Glutamatergic neuron (in vitro differentiated cells): ENCODE measurements around the gene ACSM3. TPM values are rescaled to one million over a fixed set of nuclear protein-coding genes. Genes with fewer than 3 reads are reported as not detected.

Experiments used
- DNase-seq: peaks from one replicate; pipeline ENCODE4 v3.0.0; 2022
- H3K27ac Mint-ChIP-seq: one replicate; pipeline ENCODE4 v1.8.0; 2020; ENCODE audit warnings: mild to moderate bottlenecking, mixed read lengths, inconsistent platforms; ENCODE audit not compliant: unreplicated experiment
- H3K27me3 Mint-ChIP-seq: one replicate; pipeline ENCODE4 v1.8.0; 2020; ENCODE audit warnings: mild to moderate bottlenecking, moderate library complexity, mixed read lengths, inconsistent platforms; ENCODE audit not compliant: unreplicated experiment
- H3K36me3 Mint-ChIP-seq: one replicate; pipeline ENCODE4 v1.8.0; 2020; ENCODE audit warnings: mild to moderate bottlenecking, mixed read lengths, inconsistent platforms; ENCODE audit not compliant: unreplicated experiment
- H3K4me1 Mint-ChIP-seq: one replicate; pipeline ENCODE4 v1.8.0; 2020; ENCODE audit warnings: mild to moderate bottlenecking, low read depth, mixed read lengths, inconsistent platforms; ENCODE audit not compliant: unreplicated experiment
- H3K4me3 Mint-ChIP-seq: one replicate; pipeline ENCODE4 v1.8.0; 2020; ENCODE audit warnings: mild to moderate bottlenecking, mixed read lengths, inconsistent platforms; ENCODE audit not compliant: unreplicated experiment
- H3K9me3 Mint-ChIP-seq: one replicate; pipeline ENCODE4 v1.8.0; 2020; ENCODE audit warnings: mild to moderate bottlenecking, moderate library complexity, mixed read lengths, inconsistent platforms; ENCODE audit not compliant: unreplicated experiment
- total RNA-seq: library from RNA; stranded (reverse); fragmentation: NEBNext Ultra II Directional; extraction: Animal tissue kit (Norgen Biotek cat#: 25700); gene quantifications from one replicate; pipeline ENCODE4 v1.2.1, GENCODE V29; 2021; ENCODE audit not compliant: unreplicated experiment
- TF ChIP-seq, protein P1 (sequence below): fragments of 200-600 bp; sonication (generic); IDR thresholded peaks from one replicate; pipeline ENCODE4 v1.5.0; 2021; ENCODE audit not compliant: partially characterized antibody, unreplicated experiment

ACSM3 gene
- total RNA-seq, 1 donor from 2014 or later: 0.91 TPM

DNA sequence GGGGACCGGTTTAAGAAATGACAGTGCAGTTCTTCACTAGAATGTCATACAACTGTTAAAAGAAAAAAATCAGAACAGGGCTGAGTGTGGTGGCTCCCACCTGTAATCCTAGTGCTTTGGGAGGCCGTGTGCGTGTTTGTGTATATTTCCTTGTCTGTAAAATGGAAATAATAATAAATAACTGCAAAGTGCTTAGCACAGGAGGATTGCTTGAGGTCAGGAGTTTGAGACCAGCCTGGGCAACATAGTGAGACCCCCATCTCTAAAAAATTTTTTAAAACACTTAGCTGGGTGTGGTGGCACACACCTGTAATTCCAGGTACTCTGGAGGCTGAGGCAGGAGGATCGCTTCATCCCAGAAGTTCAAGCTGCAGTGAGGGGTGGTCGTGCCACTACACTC, 2.5 kb downstream of the ACSM3 start:
- DNase-seq: no peak
- Mint-ChIP-seq H3K4me3 (no peak overlapping the region), H3K27me3 (no peaks in the 10 kb centered on the region), H3K27ac (no peak overlapping the region), H3K36me3 (no peaks in the 10 kb centered on the region), H3K4me1 (no peaks in the 10 kb centered on the region), H3K9me3 (peaks cover 2% of the 10 kb centered on the region)
- TF ChIP-seq, protein P1, sequence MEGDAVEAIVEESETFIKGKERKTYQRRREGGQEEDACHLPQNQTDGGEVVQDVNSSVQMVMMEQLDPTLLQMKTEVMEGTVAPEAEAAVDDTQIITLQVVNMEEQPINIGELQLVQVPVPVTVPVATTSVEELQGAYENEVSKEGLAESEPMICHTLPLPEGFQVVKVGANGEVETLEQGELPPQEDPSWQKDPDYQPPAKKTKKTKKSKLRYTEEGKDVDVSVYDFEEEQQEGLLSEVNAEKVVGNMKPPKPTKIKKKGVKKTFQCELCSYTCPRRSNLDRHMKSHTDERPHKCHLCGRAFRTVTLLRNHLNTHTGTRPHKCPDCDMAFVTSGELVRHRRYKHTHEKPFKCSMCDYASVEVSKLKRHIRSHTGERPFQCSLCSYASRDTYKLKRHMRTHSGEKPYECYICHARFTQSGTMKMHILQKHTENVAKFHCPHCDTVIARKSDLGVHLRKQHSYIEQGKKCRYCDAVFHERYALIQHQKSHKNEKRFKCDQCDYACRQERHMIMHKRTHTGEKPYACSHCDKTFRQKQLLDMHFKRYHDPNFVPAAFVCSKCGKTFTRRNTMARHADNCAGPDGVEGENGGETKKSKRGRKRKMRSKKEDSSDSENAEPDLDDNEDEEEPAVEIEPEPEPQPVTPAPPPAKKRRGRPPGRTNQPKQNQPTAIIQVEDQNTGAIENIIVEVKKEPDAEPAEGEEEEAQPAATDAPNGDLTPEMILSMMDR: no peak

DNA sequence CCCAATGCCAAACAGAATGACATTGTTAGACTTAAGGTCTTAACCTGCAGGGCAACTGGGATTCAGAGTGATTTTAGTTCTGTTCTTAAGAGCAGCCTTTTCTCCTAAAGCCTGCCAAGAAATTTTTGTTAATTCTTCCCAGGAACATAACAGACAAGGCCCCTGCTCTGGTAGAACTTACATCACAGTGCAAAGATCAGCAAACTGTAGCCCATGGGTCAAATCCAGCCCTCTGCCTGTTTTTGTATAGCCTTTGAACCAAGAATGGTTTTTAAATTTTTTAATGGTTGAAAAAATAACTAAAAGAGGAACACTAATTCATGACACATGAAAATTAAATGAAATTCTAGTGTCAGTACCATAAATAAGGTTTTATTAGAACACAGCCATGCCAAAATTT, 3.8 kb downstream of the ACSM3 start:
- H3K36me3 Mint-ChIP-seq: no peaks in the 10 kb centered on the region
- no peak for DNase-seq
- H3K27ac Mint-ChIP-seq: no peak overlapping the region
- TF ChIP-seq, protein P1: no peak
- no peaks in the 10 kb centered on the region for H3K4me1 Mint-ChIP-seq
- no peak overlapping the region for H3K4me3 Mint-ChIP-seq
- no peaks in the 10 kb centered on the region for H3K27me3 Mint-ChIP-seq
- H3K9me3 Mint-ChIP-seq: peaks cover 1% of the 10 kb centered on the region

DNA sequence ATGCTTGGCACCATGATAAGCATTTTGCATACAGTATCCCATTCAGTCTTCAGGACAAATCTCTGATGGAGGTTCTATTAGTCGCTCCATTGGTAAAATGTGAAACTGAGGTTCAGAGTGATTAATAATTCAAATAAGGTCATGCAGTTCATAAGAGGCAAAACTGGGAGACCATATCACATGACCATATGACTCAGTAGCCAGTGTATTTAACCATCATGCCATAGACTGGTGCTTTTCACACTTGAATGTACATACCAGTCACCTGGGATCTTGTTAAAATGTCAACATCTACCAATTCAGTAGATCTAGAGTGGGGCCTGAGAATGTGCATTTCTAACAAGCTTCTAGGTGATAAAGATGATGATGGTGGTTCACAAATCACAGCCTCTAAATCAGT, 4.3 kb downstream of the ACSM3 start:
- no peaks in the 10 kb centered on the region for H3K36me3 Mint-ChIP-seq
- H3K9me3 Mint-ChIP-seq: peaks cover 1% of the 10 kb centered on the region

DNA sequence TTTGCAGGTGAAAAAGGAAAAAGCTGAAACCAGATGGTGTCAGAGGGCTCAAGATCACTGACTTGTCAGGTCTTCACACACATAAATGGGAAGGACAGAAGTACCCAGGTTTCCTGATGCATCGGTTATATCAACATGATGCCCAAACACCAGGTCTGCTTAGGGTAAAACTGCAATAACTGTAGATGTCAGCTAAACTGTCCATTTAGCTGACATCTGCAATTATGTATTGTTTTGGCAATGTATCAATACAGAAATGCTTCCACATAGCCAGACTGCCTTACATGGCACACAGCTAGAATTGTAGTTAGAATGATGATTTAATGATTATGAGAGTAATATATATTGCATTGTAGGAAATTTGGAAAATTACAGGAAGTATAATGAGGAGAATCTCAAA, 5.0 kb downstream of the ACSM3 start:
- Mint-ChIP-seq H3K27me3 (no peaks in the 10 kb centered on the region), H3K27ac (no peak overlapping the region), H3K4me1 (no peaks in the 10 kb centered on the region), H3K36me3 (no peaks in the 10 kb centered on the region), H3K4me3 (no peak overlapping the region), H3K9me3 (peaks cover 1% of the 10 kb centered on the region)
- no peak for DNase-seq
- TF ChIP-seq, protein P1: no peak

More for the DNA sequence above, 4.3 kb downstream of the ACSM3 start:
- no peaks in the 10 kb centered on the region for H3K27me3 Mint-ChIP-seq
- no peak overlapping the region for H3K4me3 Mint-ChIP-seq
- TF ChIP-seq, protein P1: no peak
- DNase-seq: no peak
- H3K27ac Mint-ChIP-seq: no peak overlapping the region
- no peaks in the 10 kb centered on the region for H3K4me1 Mint-ChIP-seq

DNA sequence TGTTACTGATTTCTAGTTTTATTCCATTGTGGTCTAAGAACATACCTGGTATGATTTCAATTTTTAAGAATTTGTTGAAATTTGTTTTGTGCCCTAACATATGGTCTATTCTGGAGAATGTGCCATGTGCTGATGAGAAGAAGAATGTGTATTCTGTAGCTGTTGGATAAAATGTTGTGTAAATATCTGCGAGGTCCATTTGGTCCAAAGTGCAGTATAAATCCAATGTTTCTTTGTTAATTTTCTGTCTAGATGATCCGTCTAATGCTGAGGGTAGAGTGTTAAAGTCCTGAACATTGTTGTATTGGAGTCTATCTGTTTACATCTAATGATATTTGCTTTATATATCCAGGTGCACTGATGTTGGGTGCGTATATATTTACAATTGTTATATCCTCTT, 9.9 kb downstream of the ACSM3 start:
- H3K27ac Mint-ChIP-seq: no peak overlapping the region
- H3K9me3 Mint-ChIP-seq: peaks cover 1% of the 10 kb centered on the region
- no peaks in the 10 kb centered on the region for H3K4me1 Mint-ChIP-seq
- H3K36me3 Mint-ChIP-seq: no peaks in the 10 kb centered on the region
- TF ChIP-seq, protein P1: no peak
- DNase-seq: no peak
- no peak overlapping the region for H3K4me3 Mint-ChIP-seq
- no peaks in the 10 kb centered on the region for H3K27me3 Mint-ChIP-seq
